NCI-H748 treated with DMSO at 0.1 percent for 48 hours (cell line): ENCODE measurements around the gene BRWD1.

Source experiments
- DNase-seq: peaks from one replicate; lab custom pipeline; 2025; lab: John Stamatoyannopoulos, UW

Gene BRWD1

GRCh38 chr21:39327727-39328126 lies 14.3 kb upstream of the BRWD1 start:
- no peak for DNase-seq

GRCh38 chr21:39326607-39327307 lies 13.3 kb upstream of the BRWD1 start:
- DNase-seq, result no peak

- no peak for DNase-seq
These were observed 12.0 kb upstream of the BRWD1 start for GRCh38 chr21:39325458-39325857.

GRCh38 chr21:39321424-39321823 lies 8.0 kb upstream of the BRWD1 start:
- DNase-seq, result no peak

GRCh38 chr21:39319814-39320332 lies 6.4 kb upstream of the BRWD1 start:
- no peak for DNase-seq

- DNase-seq, result no peak
These were observed 5.9 kb upstream of the BRWD1 start for GRCh38 chr21:39319251-39319756.

GRCh38 chr21:39318091-39318959 lies 4.9 kb upstream of the BRWD1 start:
- no peak for DNase-seq

- no peak for DNase-seq
These were observed 4.0 kb upstream of the BRWD1 start for GRCh38 chr21:39317134-39318090.

GRCh38 chr21:39316729-39317128 lies 3.3 kb upstream of the BRWD1 start:
- no peak for DNase-seq

GRCh38 chr21:39315603-39316445 lies 2.4 kb upstream of the BRWD1 start:
- no peak for DNase-seq

GRCh38 chr21:39314143-39315027 lies 953 bp upstream of the BRWD1 start:
- peak; percentile 43 for DNase-seq

- no peak for DNase-seq
These were observed 326 bp downstream of the BRWD1 start for GRCh38 chr21:39313042-39313570.

GRCh38 chr21:39312112-39313041 lies 1.1 kb downstream of the BRWD1 start:
- peak; percentile 76 for DNase-seq

GRCh38 chr21:39311164-39311563 lies 2.3 kb downstream of the BRWD1 start:
- no peak for DNase-seq

- no peak for DNase-seq
These were observed 6.0 kb downstream of the BRWD1 start for GRCh38 chr21:39307466-39307865.

- DNase-seq, result no peak
These were observed 12.8 kb downstream of the BRWD1 start for GRCh38 chr21:39300587-39300986.

- DNase-seq, result no peak
These were observed 16.5 kb downstream of the BRWD1 start for GRCh38 chr21:39296891-39297290.

GRCh38 chr21:39288987-39289386 lies 24.4 kb downstream of the BRWD1 start:
- no peak for DNase-seq
